ENCODE measurements around the gene FAM156A.

- TF ChIP-seq CTCF (IDR thresholded peaks at IDR 0.05) = no peak
- TF ChIP-seq USF2 (IDR thresholded peaks at IDR 0.05; ENCODE audit: borderline replicate concordance, low read depth, low read length) = no peak
- TF ChIP-seq USF1 (IDR thresholded peaks at IDR 0.05; ENCODE audit: borderline replicate concordance, low read depth) = no peak
- TF ChIP-seq TCF12 (IDR thresholded peaks at IDR 0.05) = no peak
- TF ChIP-seq YY1 (IDR thresholded peaks at IDR 0.05; ENCODE audit: low read depth) = no peak
- no peak for TF ChIP-seq EZH2phosphoT487 (IDR thresholded peaks at IDR 0.05; ENCODE audit: borderline replicate concordance, low read depth)
- TF ChIP-seq MXI1 (IDR thresholded peaks at IDR 0.05; ENCODE audit: low read depth, low read length) = no peak
- TF ChIP-seq POLR2AphosphoS5 (IDR thresholded peaks at IDR 0.05; ENCODE audit: low read depth, low read length) = no peak
- no peak for TF ChIP-seq GABPA (IDR thresholded peaks at IDR 0.05; ENCODE audit: low read depth)
- no peak for TF ChIP-seq FOXJ3 (CRISPR knock-in tag; IDR thresholded peaks at IDR 0.05)
- no peak for TF ChIP-seq EP300 (IDR thresholded peaks at IDR 0.05; ENCODE audit: borderline replicate concordance in 1 of 2, low read depth in 1 of 2, low read length in 1 of 2)
- no peak for TF ChIP-seq RCOR1 (IDR thresholded peaks at IDR 0.05; ENCODE audit: low read length)
- no peak for TF ChIP-seq REST (IDR thresholded peaks at IDR 0.05; ENCODE audit: low read depth, low read length)
- no peak for TF ChIP-seq MEF2A (IDR thresholded peaks at IDR 0.05; ENCODE audit: borderline replicate concordance, low read depth)
Observed at GRCh38 chrX:53001958-53002357, 43.6 kb upstream of the FAM156A start.

All from SK-N-SH (cell line).